D721Med (cell line): ENCODE results near the gene GOPC.

Experiments
- DNase-seq: peaks from one replicate; pipeline ENCODE4 v3.0.0; 2011; ENCODE audit warnings: low spot score; ENCODE audit not compliant: insufficient read length
- FAIRE-seq: peaks from 2 replicates; lab custom pipeline; 2011; peaks lifted over from hg19 to GRCh38; lab: Jason Lieb, UNC
- TF ChIP-seq, protein P1 (sequence below): IDR thresholded peaks from 2 replicates; pipeline ENCODE4 v1.5.1; 2012; ENCODE audit warnings: mild to moderate bottlenecking, control low read depth; ENCODE audit not compliant: insufficient read depth; ENCODE audit errors: missing control alignments

The GOPC gene

DNA sequence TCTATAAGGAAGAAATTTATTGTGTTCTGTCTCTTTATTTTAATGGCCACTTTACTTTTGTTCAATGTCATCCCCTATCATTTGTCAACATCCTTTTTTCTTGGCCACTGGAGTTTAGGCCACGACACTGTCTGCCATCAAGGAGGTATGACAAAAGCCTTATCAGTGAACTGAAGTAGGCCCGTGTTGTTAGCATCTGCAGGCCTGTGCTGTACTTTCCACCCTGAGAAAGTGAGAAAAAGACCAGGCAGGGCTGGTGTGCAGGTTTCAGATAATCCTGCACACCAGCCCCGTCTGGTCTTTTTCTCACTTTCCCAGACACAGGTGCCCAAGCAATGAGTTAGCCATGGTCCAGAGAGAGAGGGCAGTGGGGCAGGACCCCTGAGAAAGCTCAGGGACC is 57.6 kb downstream of the GOPC start:
- no peak for DNase-seq
- TF ChIP-seq, protein P1, sequence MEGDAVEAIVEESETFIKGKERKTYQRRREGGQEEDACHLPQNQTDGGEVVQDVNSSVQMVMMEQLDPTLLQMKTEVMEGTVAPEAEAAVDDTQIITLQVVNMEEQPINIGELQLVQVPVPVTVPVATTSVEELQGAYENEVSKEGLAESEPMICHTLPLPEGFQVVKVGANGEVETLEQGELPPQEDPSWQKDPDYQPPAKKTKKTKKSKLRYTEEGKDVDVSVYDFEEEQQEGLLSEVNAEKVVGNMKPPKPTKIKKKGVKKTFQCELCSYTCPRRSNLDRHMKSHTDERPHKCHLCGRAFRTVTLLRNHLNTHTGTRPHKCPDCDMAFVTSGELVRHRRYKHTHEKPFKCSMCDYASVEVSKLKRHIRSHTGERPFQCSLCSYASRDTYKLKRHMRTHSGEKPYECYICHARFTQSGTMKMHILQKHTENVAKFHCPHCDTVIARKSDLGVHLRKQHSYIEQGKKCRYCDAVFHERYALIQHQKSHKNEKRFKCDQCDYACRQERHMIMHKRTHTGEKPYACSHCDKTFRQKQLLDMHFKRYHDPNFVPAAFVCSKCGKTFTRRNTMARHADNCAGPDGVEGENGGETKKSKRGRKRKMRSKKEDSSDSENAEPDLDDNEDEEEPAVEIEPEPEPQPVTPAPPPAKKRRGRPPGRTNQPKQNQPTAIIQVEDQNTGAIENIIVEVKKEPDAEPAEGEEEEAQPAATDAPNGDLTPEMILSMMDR, result no peak
- no peak for FAIRE-seq

DNA sequence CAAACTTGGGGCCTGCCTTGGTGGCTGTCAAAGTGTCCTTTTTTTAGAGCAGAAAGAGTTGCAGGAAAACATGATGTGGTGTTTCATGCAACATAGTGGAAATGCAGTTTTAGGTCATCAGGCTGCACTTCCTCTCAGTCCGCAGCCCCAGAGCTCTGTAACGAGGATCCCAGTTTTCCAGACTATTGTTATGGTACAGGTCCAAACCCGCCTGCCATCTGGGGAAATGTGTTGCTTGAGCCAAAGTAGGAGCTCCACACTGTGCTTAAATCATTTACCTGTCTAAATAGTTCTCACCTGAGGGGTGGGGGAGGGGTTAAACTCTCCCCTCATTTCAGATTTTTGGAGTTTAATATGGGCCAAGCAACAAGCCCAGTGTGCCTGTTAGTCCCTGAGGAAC is 59.8 kb downstream of the GOPC start:
- FAIRE-seq, result no peak
- TF ChIP-seq, protein P1, result no peak
- DNase-seq, result no peak

DNA sequence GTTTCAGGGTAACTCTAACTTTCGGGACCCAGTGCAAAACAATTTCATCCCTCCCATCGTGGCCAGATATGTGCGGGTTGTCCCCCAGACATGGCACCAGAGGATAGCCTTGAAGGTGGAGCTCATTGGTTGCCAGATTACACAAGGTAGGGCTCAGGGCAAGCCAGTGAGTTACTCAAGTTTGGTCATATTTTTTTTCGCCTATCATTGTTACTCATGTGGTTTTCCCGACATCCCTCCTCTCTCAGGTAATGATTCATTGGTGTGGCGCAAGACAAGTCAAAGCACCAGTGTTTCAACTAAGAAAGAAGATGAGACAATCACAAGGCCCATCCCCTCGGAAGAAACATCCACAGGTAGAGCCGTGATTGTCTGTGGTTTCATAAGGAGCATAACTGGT is 61.6 kb downstream of the GOPC start:
- DNase-seq (no peak), FAIRE-seq (no peak)
- TF ChIP-seq, protein P1, result no peak

DNA sequence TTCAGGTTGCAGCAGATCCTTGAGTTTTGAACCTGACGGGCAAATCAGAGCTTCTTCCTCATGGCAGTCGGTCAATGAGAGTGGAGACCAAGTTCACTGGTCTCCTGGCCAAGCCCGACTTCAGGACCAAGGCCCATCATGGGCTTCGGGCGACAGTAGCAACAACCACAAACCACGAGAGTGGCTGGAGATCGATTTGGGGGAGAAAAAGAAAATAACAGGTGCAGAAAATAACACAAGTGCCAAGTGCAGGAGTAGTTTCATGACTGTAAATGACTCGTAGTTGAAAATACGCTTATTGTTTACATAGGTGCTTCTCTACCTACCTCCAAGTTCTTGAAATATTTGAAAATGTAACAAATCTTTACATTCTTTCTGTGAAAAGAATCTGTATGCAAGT is 63.7 kb downstream of the GOPC start:
- TF ChIP-seq, protein P1, result no peak
- FAIRE-seq, result no peak
- no peak for DNase-seq

DNA sequence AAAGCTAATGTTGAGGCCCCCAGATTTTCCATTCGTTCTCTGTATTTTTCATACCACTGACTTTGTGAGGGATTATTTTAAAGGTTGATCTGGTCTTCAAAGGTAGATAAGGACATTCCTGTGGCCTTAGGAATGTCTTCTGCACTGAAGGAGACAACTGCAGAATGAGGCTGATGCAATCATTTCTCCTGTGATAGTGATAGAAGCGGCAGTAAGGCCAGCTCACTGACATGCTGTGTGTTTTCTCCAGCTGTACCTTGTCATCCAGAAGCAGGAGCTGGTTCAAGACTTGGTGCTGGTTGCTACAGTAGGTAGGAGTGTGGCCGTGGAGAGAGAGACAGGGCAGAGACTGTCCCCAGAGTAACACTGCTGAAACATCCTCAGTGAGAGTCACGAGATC is 66.0 kb downstream of the GOPC start:
- FAIRE-seq, result no peak
- DNase-seq, result no peak
- TF ChIP-seq, protein P1, result no peak

DNA sequence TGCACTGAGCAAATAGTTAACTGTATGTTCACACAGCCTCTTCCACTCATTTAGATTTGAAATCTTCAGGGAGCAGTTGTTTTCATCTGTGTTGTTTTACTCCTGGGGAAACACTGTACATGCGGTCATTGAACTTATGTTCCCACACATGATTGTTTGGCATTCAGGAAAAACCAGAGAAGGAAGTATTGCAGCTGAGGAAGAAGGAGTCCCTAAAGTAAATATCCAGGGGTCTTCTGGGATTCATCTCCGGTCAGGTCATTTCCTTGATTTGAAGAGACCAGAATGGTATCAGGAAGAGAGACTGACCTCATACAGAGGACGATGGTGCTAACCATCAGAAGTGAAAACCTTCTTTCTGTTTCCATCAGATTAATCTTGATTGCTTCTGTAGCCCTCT is 67.3 kb downstream of the GOPC start:
- DNase-seq (no peak), FAIRE-seq (no peak)
- TF ChIP-seq, protein P1, result no peak

DNA sequence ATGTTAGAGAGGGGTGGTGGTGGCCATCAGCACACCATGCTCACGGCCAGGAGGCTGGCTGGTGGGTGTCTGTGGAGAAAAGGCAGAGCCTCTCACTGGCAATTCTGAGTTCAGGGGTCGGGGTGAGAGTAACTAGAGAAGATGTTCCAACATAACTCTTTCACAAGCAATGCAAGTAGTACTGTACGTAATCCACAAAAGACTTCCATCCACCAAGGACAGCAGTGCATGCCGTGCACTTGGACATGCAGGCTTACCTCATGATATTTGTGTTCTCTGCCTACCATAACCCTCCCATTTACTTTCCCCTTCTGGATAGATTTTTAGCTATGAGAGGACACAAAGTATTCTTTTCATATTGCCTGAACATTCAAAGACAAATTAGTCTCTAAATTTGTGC is 68.5 kb downstream of the GOPC start:
- DNase-seq (no peak), FAIRE-seq (no peak)
- TF ChIP-seq, protein P1, result no peak
